ENCODE measurements around the gene TRIP13. TPM values are rescaled to one million over a fixed set of nuclear protein-coding genes. Genes with fewer than 3 reads are reported as not detected.

The TRIP13 gene
- total RNA-seq, 2 donors from 2014 or later = 21.9 to 32.4 TPM

DNA sequence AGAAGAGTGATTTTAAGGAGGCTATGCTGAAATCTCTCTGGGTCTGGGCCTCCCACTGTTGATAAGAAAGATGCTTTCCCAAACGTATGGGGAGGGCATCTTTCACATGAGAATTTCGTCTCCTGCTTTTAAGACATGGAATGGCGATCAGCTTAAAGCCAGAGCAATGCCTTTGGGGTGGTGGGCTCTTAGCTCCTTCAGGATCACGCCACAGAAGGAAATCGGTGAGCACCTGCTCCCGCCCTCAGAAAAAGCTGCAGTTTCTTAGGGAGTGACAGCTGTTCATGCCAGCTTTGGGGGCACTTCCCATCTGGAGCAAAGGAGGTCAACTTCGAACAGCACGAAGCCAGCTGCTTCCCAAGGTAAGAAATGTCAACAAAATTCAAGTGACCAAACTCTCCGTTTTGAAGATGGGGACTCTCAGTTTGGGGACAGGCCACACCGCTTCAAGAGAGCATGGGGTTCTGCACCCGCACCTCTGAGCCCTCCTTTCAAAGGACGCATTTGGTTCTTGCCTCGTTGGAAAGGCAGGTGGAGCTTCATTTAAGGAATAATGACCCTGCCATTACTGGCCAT lies 39.0 kb downstream of the TRIP13 start:
- Mint-ChIP-seq H3K4me3 (no peak overlapping the region), H3K27me3 (ENCODE audit: insufficient read depth) (peaks cover 46% of the 10 kb centered on the region), H3K9me3 (peaks cover 15% of the 10 kb centered on the region), H3K36me3 (ENCODE audit: low read depth) (no peaks in the 10 kb centered on the region), H3K4me1 (no peaks in the 10 kb centered on the region), H3K27ac (no peak overlapping the region)
- no peaks in the 10 kb centered on the region for H3K4me1 ChIP-seq (ENCODE audit: control insufficient read depth, insufficient read depth, low read length)
- H3K27ac ChIP-seq (ENCODE audit: low read depth, low read length) = no peak overlapping the region
- WGBS, 2 experiments (ENCODE audit: insufficient coverage in 1 of 2, insufficient read length in 1 of 2) = 87 to 94% methylated on average over 12 to 13 of the region's 13 CpGs
- no peak for DNase-seq
- H3K9ac ChIP-seq (ENCODE audit: extremely low read depth, low read length, poor library complexity, severe bottlenecking) = no peak overlapping the region
- no peaks in the 10 kb centered on the region for H3K9me3 ChIP-seq (ENCODE audit: control insufficient read depth, low read length)
- H3K36me3 ChIP-seq (ENCODE audit: control insufficient read depth, insufficient read depth, low read length) = no peaks in the 10 kb centered on the region
- TF ChIP-seq, protein P1, sequence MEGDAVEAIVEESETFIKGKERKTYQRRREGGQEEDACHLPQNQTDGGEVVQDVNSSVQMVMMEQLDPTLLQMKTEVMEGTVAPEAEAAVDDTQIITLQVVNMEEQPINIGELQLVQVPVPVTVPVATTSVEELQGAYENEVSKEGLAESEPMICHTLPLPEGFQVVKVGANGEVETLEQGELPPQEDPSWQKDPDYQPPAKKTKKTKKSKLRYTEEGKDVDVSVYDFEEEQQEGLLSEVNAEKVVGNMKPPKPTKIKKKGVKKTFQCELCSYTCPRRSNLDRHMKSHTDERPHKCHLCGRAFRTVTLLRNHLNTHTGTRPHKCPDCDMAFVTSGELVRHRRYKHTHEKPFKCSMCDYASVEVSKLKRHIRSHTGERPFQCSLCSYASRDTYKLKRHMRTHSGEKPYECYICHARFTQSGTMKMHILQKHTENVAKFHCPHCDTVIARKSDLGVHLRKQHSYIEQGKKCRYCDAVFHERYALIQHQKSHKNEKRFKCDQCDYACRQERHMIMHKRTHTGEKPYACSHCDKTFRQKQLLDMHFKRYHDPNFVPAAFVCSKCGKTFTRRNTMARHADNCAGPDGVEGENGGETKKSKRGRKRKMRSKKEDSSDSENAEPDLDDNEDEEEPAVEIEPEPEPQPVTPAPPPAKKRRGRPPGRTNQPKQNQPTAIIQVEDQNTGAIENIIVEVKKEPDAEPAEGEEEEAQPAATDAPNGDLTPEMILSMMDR (conservative IDR thresholded peaks at IDR 0.05) = no peak
- H3K27me3 ChIP-seq (ENCODE audit: control insufficient read depth, insufficient read depth, low read length, poor library complexity, severe bottlenecking) = peaks cover 25% of the 10 kb centered on the region
- H3K4me3 ChIP-seq (ENCODE audit: low read length) = no peak overlapping the region

DNA sequence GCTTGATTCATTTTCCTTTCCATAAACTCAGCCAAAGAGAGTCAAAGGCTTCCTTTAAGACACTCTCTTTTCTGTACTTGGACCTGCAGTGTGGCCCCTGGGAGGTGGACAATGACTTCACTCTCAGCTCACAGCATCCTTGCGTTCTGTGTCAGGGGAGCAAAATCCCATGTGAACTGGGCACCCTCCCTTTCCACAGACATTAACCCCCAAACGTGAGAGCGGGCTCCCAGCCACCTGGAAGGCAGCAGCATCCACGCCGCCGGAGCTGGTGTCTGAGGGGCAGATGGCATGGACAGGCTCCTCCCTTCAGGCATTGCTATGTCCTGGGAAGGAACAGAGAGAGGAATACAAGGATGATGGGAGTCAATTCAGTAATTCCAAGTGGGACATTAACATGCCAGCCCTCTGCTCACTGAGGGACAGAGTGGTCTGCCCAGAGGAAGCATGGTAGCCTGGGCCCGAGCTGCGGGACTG lies 39.5 kb downstream of the TRIP13 start:
- Mint-ChIP-seq H3K4me3 (no peak overlapping the region), H3K9me3 (peaks cover 15% of the 10 kb centered on the region), H3K27me3 (ENCODE audit: insufficient read depth) (peaks cover 46% of the 10 kb centered on the region), H3K36me3 (ENCODE audit: low read depth) (no peaks in the 10 kb centered on the region), H3K4me1 (no peaks in the 10 kb centered on the region), H3K27ac (no peak overlapping the region)
- Histone ChIP-seq H3K27ac (ENCODE audit: low read depth, low read length) (no peak overlapping the region), H3K4me3 (ENCODE audit: low read length) (no peak overlapping the region), H3K36me3 (ENCODE audit: control insufficient read depth, insufficient read depth, low read length) (no peaks in the 10 kb centered on the region), H3K27me3 (ENCODE audit: control insufficient read depth, insufficient read depth, low read length, poor library complexity, severe bottlenecking) (peaks cover 20% of the 10 kb centered on the region), H3K4me1 (ENCODE audit: control insufficient read depth, insufficient read depth, low read length) (no peaks in the 10 kb centered on the region), H3K9me3 (ENCODE audit: control insufficient read depth, low read length) (no peaks in the 10 kb centered on the region), H3K9ac (ENCODE audit: extremely low read depth, low read length, poor library complexity, severe bottlenecking) (no peak overlapping the region)
- 91 to 94% methylated on average over 7 to 8 of the region's 8 CpGs for WGBS, 2 experiments (ENCODE audit: insufficient coverage in 1 of 2, insufficient read length in 1 of 2)
- DNase-seq = no peak
- TF ChIP-seq, protein P1 (conservative IDR thresholded peaks at IDR 0.05) = no peak

DNA sequence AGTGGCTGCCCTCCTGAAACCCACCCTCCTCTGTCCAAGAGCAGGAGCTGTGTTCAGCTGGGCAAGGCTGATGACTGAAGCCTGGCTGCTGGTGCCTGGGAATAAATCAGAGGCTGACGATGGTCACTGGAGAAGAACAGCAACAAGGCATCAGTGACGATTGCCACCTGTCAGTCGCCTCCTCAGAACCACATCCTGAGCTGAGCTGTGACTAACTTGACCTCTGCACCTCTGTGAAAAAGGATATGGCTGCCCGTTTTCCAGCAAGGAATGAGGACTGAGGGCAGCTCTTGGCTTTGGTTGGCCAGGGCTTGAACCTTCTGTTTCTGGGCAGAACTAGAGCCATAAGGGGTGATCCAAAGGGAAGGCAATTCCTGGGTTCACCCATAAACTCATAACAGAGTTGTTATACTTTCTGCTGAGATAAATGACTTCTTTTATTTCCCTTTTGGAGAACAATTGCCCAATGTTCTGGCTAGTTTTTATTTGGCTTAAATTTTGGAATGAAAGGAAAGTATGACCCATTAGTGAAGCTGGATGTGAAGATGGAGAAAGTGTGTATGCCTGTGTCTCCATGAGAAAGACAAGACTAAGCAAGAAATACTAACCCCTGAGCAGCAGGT lies 40.1 kb downstream of the TRIP13 start:
- Mint-ChIP-seq H3K4me3 (no peak overlapping the region), H3K27me3 (ENCODE audit: insufficient read depth) (peaks cover 42% of the 10 kb centered on the region), H3K4me1 (no peaks in the 10 kb centered on the region), H3K36me3 (ENCODE audit: low read depth) (no peaks in the 10 kb centered on the region), H3K27ac (no peak overlapping the region), H3K9me3 (peaks cover 15% of the 10 kb centered on the region)
- DNase-seq = no peak
- 81 to 84% methylated on average over 4 of the region's 4 CpGs for WGBS, 2 experiments (ENCODE audit: insufficient coverage in 1 of 2, insufficient read length in 1 of 2)
- no peaks in the 10 kb centered on the region for H3K36me3 ChIP-seq (ENCODE audit: control insufficient read depth, insufficient read depth, low read length)
- H3K9ac ChIP-seq (ENCODE audit: extremely low read depth, low read length, poor library complexity, severe bottlenecking) = no peak overlapping the region
- TF ChIP-seq, protein P1 (conservative IDR thresholded peaks at IDR 0.05) = no peak
- H3K4me3 ChIP-seq (ENCODE audit: low read length) = no peak overlapping the region
- peaks cover 14% of the 10 kb centered on the region for H3K27me3 ChIP-seq (ENCODE audit: control insufficient read depth, insufficient read depth, low read length, poor library complexity, severe bottlenecking)
- no peaks in the 10 kb centered on the region for H3K4me1 ChIP-seq (ENCODE audit: control insufficient read depth, insufficient read depth, low read length)
- H3K27ac ChIP-seq (ENCODE audit: low read depth, low read length) = no peak overlapping the region
- no peaks in the 10 kb centered on the region for H3K9me3 ChIP-seq (ENCODE audit: control insufficient read depth, low read length)
